Heart left ventricle (tissue), 16 donors: ENCODE measurements around the gene DNAH5. TPM values are rescaled to one million over a fixed set of nuclear protein-coding genes. Genes with fewer than 3 reads are reported as not detected.

Experiments used
- ATAC-seq, 4 donors: fragments of 200-7000 bp; cut with Tn5 transposase; one replicate each; pipeline ENCODE4 v1.9.1; 2020 to 2022; ENCODE audit warnings: moderate library complexity in 4 of 4, mild to moderate bottlenecking in 3 of 4, moderate number of reproducible peaks in 1 of 4
- DNase-seq, 5 donors: peaks; one replicate each; pipeline ENCODE4 v3.0.0-alpha.2; 2020
- H3K27ac ChIP-seq, 12 donors: fragments of 200-600 bp; sonication (generic) in 4 of 12; one replicate each; pipeline versions ENCODE4 v1.5.0 to v1.8.0; 2016 to 2022; ENCODE audit warnings: mild to moderate bottlenecking in 2 of 12
- H3K27me3 ChIP-seq, 9 donors: fragments of 200-600 bp; sonication (generic) in 2 of 9; one replicate each; pipeline versions ENCODE4 v1.5.1 to v1.8.0; 2016 to 2022; ENCODE audit warnings: mild to moderate bottlenecking in 3 of 9
- H3K36me3 ChIP-seq, 9 donors: fragments of 200-600 bp; sonication (generic) in 2 of 9; one replicate each; pipeline versions ENCODE4 v1.5.0 to v1.8.0; 2018 to 2022; ENCODE audit warnings: mild to moderate bottlenecking in 2 of 9
- H3K4me1 ChIP-seq, 12 donors: fragments of 200-600 bp; sonication (generic) in 4 of 12; one replicate each; pipeline versions ENCODE4 v1.5.0 to v1.8.0; 2016 to 2022; ENCODE audit warnings: mild to moderate bottlenecking in 3 of 12
- H3K4me3 ChIP-seq, 12 donors: fragments of 200-600 bp; sonication (generic) in 4 of 12; one replicate each; pipeline versions ENCODE4 v1.5.0 to v1.8.0; 2017 to 2022; ENCODE audit warnings: mild to moderate bottlenecking in 9 of 12, moderate library complexity in 4 of 12
- H3K9me3 ChIP-seq, 12 donors: fragments of 200-600 bp; sonication (generic) in 4 of 12; one replicate each; pipeline versions ENCODE4 v1.5.0 to v1.8.0; 2016 to 2022; ENCODE audit warnings: mild to moderate bottlenecking in 1 of 12
- CTCF ChIP-seq, 12 donors: fragments of 200-600 bp; sonication (generic) in 4 of 12; IDR thresholded peaks; one replicate each; pipeline versions ENCODE4 v1.5.0 to v1.8.0; 2018 to 2022; ENCODE audit warnings: antibody characterized with exemption in 12 of 12, mild to moderate bottlenecking in 5 of 12
- POLR2A ChIP-seq, 2 donors: fragments of 450-650 bp; IDR thresholded peaks; one replicate each; pipeline ENCODE4 v1.6.1; 2017; ENCODE audit warnings: antibody characterized with exemption in 2 of 2, mild to moderate bottlenecking in 2 of 2, moderate library complexity in 2 of 2
- WGBS, 4 donors: extraction: QIAGEN DNeasy Blood & Tissue Kit in 2 of 4; methylation state at CpG; one replicate each; pipeline versions ENCODE4 v1.1.5 to v1.1.7; 2013 to 2018; 5-methylcytosine and 5-hydroxymethylcytosine counted together
- intact Hi-C, 10 donors: fragments of 100-400 bp; cut with DNase I; formaldehyde crosslinking; loops; one replicate each; pipeline versions ENCODE4 v1.11.1 to v1.14.2; 2022
- polyA plus RNA-seq, 2 donors: library from polyadenylated mRNA; stranded (reverse); fragments of 200-250 nt; gene quantifications; one replicate each; pipeline ENCODE4 v1.2.3, GENCODE V29; 2013
- total RNA-seq, 9 donors: library from RNA; depleted of rRNA in 2 of 9; stranded (reverse); fragments of >200 nt in 2 of 9; fragmentation: NEBNext Ultra II Directional in 3 of 9; extraction: Animal tissue kit (Norgen Biotek cat#: 25700) in 3 of 9; gene quantifications; one replicate each; pipeline versions ENCODE4 v1.1.0 to v1.2.4, GENCODE V29; 2016 to 2023
- donor health status: ischemic (EF 13 %, LVEDD 7.1; RV severe dilation, severe dysfunction).
- donor health status: healthy with polysubstance abuse.
- donor health status: DM: no; HTN: yes; CAD: no.
- donor health status: DM: no; HTN: no; CAD: no.
- donor health status: ischemic (EF 25% LVEDD 6.9; RV normal size, moderate dysfunction).
- donor health status: ischemic (EF 25% LVEDD 5.7; RV mildly dilated, moderate dysfunction).
- donor health status: healthy.
- donor health status: DM: yes; HTN: yes; CAD: no.
- donor health status: ischemic (EF 35%, LVEDD 5.7; RV mildly dilated, moderate dysfunction).
- donor health status: nonischemic (EF 11% LVEDD 7.7; RV severe dilation, severe dysfunction).
- donor health status: DM: yes; HTN: yes; CAD: no.
- donor health status: PGD.
- donor health status: ischemic (EF 29% LVEDD 5.4; RV normal size, mild dysfunction).
- donor health status: nonischemic (EF 23%, LVEDD 6.1; RV moderate dilation, normal function).

Gene DNAH5
- total and polyA plus RNA-seq, 11 donors = 0.03 to 0.46 (median 0.16) TPM

- Histone ChIP-seq H3K9me3 (no peaks in the 10 kb centered on the region), H3K27ac (no peak overlapping the region), H3K36me3 (no peaks in the 10 kb centered on the region), H3K4me3 (no peak overlapping the region), H3K4me1 (no peaks in the 10 kb centered on the region), H3K27me3 (no peaks in the 10 kb centered on the region)
- WGBS, 4 donors = 80 to 94% (median 89%) methylated on average over 1 of the region's 1 CpG
- no peak for DNase-seq
- TF ChIP-seq POLR2A (IDR thresholded peaks at IDR 0.05) = no peak
- TF ChIP-seq CTCF (IDR thresholded peaks at IDR 0.05) = no peak
- no peak for ATAC-seq
- intact Hi-C loops = no loop called here
Observed at GRCh38 chr5:13658152-13658551, 286.3 kb downstream of the DNAH5 start.

- no peaks in the 10 kb centered on the region for H3K36me3 ChIP-seq
- H3K27ac ChIP-seq = no peak overlapping the region
- DNase-seq = no peak
- WGBS, 4 donors = 50 to 60% (median 52%) methylated on average over 2 of the region's 2 CpGs
- H3K4me3 ChIP-seq = no peak overlapping the region
- ATAC-seq = no peak
- no peaks in the 10 kb centered on the region for H3K27me3 ChIP-seq
- no peaks in the 10 kb centered on the region for H3K4me1 ChIP-seq
- peaks cover 0 to 3% (median 0%) of the 10 kb centered on the region in 12 donors for H3K9me3 ChIP-seq
- intact Hi-C loops = no loop called here
- TF ChIP-seq CTCF (IDR thresholded peaks at IDR 0.05) (no peak), POLR2A (IDR thresholded peaks at IDR 0.05) (no peak)
Observed at GRCh38 chr5:13653709-13654108, 290.8 kb downstream of the DNAH5 start.

GRCh38 chr5:13649656-13650055, 294.8 kb downstream of the DNAH5 start:
- H3K27ac ChIP-seq = no peak overlapping the region
- intact Hi-C loops = no loop called here
- peaks cover 0 to 3% (median 0%) of the 10 kb centered on the region in 12 donors for H3K9me3 ChIP-seq
- ATAC-seq (no peak), DNase-seq (no peak)
- no peaks in the 10 kb centered on the region for H3K27me3 ChIP-seq
- H3K4me3 ChIP-seq = no peak overlapping the region
- TF ChIP-seq CTCF (IDR thresholded peaks at IDR 0.05) = no peak
- no peak for TF ChIP-seq POLR2A (IDR thresholded peaks at IDR 0.05)
- no peaks in the 10 kb centered on the region for H3K4me1 ChIP-seq
- H3K36me3 ChIP-seq = no peaks in the 10 kb centered on the region

GRCh38 chr5:13648822-13649221, 295.7 kb downstream of the DNAH5 start:
- 65 to 74% (median 71%) methylated on average over 3 of the region's 3 CpGs for WGBS, 4 donors
- Histone ChIP-seq H3K27ac (no peak overlapping the region), H3K27me3 (no peaks in the 10 kb centered on the region), H3K4me1 (no peaks in the 10 kb centered on the region), H3K36me3 (no peaks in the 10 kb centered on the region), H3K4me3 (no peak overlapping the region), H3K9me3 (peaks cover 0 to 3% (median 0%) of the 10 kb centered on the region in 12 donors)
- no peak for DNase-seq
- TF ChIP-seq CTCF (IDR thresholded peaks at IDR 0.05) = no peak
- TF ChIP-seq POLR2A (IDR thresholded peaks at IDR 0.05) = no peak
- no peak for ATAC-seq
- intact Hi-C loops = no loop called here
